ENCODE data around the gene PDCD10. TPM values are rescaled to one million over a fixed set of nuclear protein-coding genes. Genes with fewer than 3 reads are reported as not detected.

PDCD10 gene
- polyA plus RNA-seq, 12 donors: 25.0 to 80.4 (median 37.6) TPM; not detected in 1

GRCh38 chr3:167691366-167691765, 43.3 kb downstream of the PDCD10 start:
- no peak for DNase-seq

- peak; percentile 54 for DNase-seq
Observed at GRCh38 chr3:167684388-167684993, 50.2 kb downstream of the PDCD10 start.

- no peak for DNase-seq
Observed at GRCh38 chr3:167679526-167679925, 55.2 kb downstream of the PDCD10 start.

GRCh38 chr3:167675848-167676247, 58.8 kb downstream of the PDCD10 start:
- no peak for DNase-seq

GRCh38 chr3:167673221-167673620, 61.5 kb downstream of the PDCD10 start:
- DNase-seq: no peak

GRCh38 chr3:167671878-167672427, 62.7 kb downstream of the PDCD10 start:
- DNase-seq: no peak

- no peak for DNase-seq
Observed at GRCh38 chr3:167669699-167670098, 65.0 kb downstream of the PDCD10 start.

- DNase-seq: no peak
Observed at GRCh38 chr3:167668651-167669050, 66.0 kb downstream of the PDCD10 start.

- no peak for DNase-seq
Observed at GRCh38 chr3:167666563-167666962, 68.1 kb downstream of the PDCD10 start.

GRCh38 chr3:167662919-167663400, 71.7 kb downstream of the PDCD10 start:
- no peak for DNase-seq

- DNase-seq: no peak
Observed at GRCh38 chr3:167657684-167658225, 76.9 kb downstream of the PDCD10 start.

GRCh38 chr3:167656821-167657220, 77.9 kb downstream of the PDCD10 start:
- no peak for DNase-seq

- peak; percentile 15 for DNase-seq
Observed at GRCh38 chr3:167653760-167654159, 80.9 kb downstream of the PDCD10 start, which contains the start of gene WDR49. TSS of gene WDR49 (minus strand) at chr3:167653942. CDS start at chr3:167653425, 517 bp downstream.

- no peak for DNase-seq
Observed at GRCh38 chr3:167653155-167653554, 81.5 kb downstream of the PDCD10 start.

- no peak for DNase-seq
Observed at GRCh38 chr3:167651826-167652225, 82.9 kb downstream of the PDCD10 start.

- no peak for DNase-seq
Observed at GRCh38 chr3:167650459-167650858, 84.2 kb downstream of the PDCD10 start.

GRCh38 chr3:167649746-167650145, 84.9 kb downstream of the PDCD10 start:
- DNase-seq: no peak

- DNase-seq: no peak
Observed at GRCh38 chr3:167644611-167645010, 90.1 kb downstream of the PDCD10 start.

Other genes with a start within 250 kb of the PDCD10 start
- under 1 TPM in 5 of 12 donors, not detected in 7; 0.08 to 0.32 (median 0.16) TPM for gene WDR49, start 81.0 kb downstream of the PDCD10 start, polyA plus RNA-seq (ENCODE audit: insufficient read length in 12 of 12)
- 10 to 100 TPM in 4 of 12 donors, 1 to 10 TPM in 6, not detected in 2; 6.0 to 17.3 (median 9.2) TPM for gene SERPINI1, start 829 bp upstream of the PDCD10 start, polyA plus RNA-seq (ENCODE audit: insufficient read length in 12 of 12)

All from muscle of arm (tissue), 12 donors.